Nephron (organoid): ENCODE measurements around the gene NPHP1.
"Not testable (repeated sequence)": the region's sequence is repeated elsewhere in the genome, so short reads cannot be mapped to it uniquely, and the experiment has no call there.

Experiments used
- H3K27ac Mint-ChIP-seq, 3 experiments: 2 replicates each; pipeline ENCODE4 v1.8.0; 2020; ENCODE audit warnings: mixed read lengths in 3 of 3, mild to moderate bottlenecking in 2 of 3, moderate library complexity in 1 of 3
- H3K27me3 Mint-ChIP-seq: 2 replicates; pipeline ENCODE4 v1.8.0; 2021; ENCODE audit warnings: low read depth, mild to moderate bottlenecking, moderate library complexity, mixed read lengths
- H3K36me3 Mint-ChIP-seq: 2 replicates; pipeline ENCODE4 v1.8.0; 2020; ENCODE audit warnings: low read depth, mixed read lengths
- H3K4me1 Mint-ChIP-seq: 2 replicates; pipeline ENCODE4 v1.8.0; 2020; ENCODE audit warnings: mixed read lengths
- H3K4me3 Mint-ChIP-seq, 3 experiments: 2 replicates each; pipeline ENCODE4 v1.8.0; 2020; ENCODE audit warnings: mild to moderate bottlenecking in 3 of 3, mixed read lengths in 3 of 3, moderate library complexity in 2 of 3
- H3K9me3 Mint-ChIP-seq: 2 replicates; pipeline ENCODE4 v1.8.0; 2020; ENCODE audit warnings: mixed read lengths
- CTCF ChIP-seq, 3 experiments: fragments of 200-600 bp; sonication (generic); IDR thresholded peaks; one replicate each; pipeline ENCODE4 v1.5.0; 2021; ENCODE audit warnings: antibody characterized with exemption in 3 of 3; ENCODE audit not compliant: unreplicated experiment in 3 of 3

Gene NPHP1

DNA sequence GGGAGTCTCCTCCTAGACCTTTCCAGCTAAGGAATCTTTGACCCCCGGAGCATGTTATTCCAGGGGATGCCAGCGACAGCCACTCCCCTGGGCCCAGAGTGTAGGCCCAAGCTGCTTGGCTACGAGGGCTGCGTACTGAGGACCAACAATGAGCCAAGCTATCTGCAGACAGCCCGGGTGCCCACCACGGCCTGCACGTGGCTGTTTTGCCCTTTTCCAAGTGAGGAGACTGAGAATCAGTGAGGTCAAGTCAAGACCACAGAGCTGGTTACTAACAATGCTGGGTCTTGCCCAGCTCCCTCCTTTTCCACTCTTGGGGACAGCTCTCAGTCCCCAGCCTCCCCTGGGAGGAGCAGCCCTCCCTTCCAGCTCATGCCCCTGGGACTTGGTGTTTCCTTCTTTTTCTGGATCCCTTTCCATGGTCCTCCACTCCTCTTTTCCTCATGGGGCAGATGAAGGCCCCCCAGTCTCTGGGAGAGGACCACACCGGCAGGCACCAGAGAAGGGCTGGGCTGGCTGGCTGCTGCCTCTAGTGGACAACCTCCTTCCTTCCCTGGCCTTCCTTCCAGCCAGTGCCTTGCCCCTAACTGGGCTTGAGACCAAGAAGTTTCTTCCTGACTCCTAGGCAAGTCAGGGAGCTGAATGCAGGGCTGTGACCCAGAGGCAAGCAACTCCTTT lies 88.6 kb downstream of the NPHP1 start:
- H3K36me3 Mint-ChIP-seq, result no peaks in the 10 kb centered on the region
- TF ChIP-seq CTCF (IDR thresholded peaks at IDR 0.05; ENCODE audit: unreplicated experiment in 3 of 3), result peak; percentile 16 to 47 (median 24)
- H3K4me3 Mint-ChIP-seq, result peak overlapping the region; percentile 49 to 81 (median 68)
- peaks cover 3% of the 10 kb centered on the region for H3K9me3 Mint-ChIP-seq
- no peak overlapping the region for H3K27ac Mint-ChIP-seq
- H3K4me1 Mint-ChIP-seq, result peaks cover 4% of the 10 kb centered on the region
- peaks cover 82% of the 10 kb centered on the region for H3K27me3 Mint-ChIP-seq

GRCh38 chr2:110115291-110116032 lies 89.4 kb downstream of the NPHP1 start, which contains the start of gene MALL:
TSS of gene MALL (minus strand) at chr2:110115822. CDS start at chr2:110115792, 30 bp downstream.
- Mint-ChIP-seq H3K9me3 (peaks cover 6% of the 10 kb centered on the region), H3K27ac (peak within 1 kb of the TSS in 1 of 3 experiments; percentile 56), H3K36me3 (no peaks in the 10 kb centered on the region), H3K4me3 (peak within 1 kb of the TSS; percentile 76 to 81 (median 78)), H3K27me3 (peaks cover 88% of the 10 kb centered on the region), H3K4me1 (peaks cover 4% of the 10 kb centered on the region)
- no peak for TF ChIP-seq CTCF (IDR thresholded peaks at IDR 0.05; ENCODE audit: unreplicated experiment in 3 of 3)

DNA sequence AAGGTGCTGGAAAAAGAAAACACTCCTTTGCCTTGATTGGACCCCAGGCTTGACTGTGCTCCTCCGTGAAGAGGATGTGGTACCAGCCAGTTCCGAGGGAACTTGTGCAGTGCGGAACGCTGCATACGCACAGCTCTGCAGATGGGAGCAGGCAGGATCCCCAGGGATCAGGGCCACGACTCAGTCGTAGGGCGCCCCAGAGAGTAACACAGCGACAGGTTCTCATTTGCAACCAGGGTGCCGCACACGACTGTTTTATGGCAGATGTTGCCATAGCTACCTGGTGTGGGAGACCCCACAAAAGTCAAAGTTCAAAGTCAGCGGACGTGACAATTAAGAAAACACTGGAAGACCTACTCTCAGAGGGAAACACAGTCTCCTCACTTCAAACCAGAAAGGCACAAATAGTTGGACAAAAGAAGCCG lies 90.0 kb downstream of the NPHP1 start:
- no peaks in the 10 kb centered on the region for H3K36me3 Mint-ChIP-seq
- H3K27ac Mint-ChIP-seq, result peak overlapping the region in 1 of 3 experiments; percentile 56
- TF ChIP-seq CTCF (IDR thresholded peaks at IDR 0.05; ENCODE audit: unreplicated experiment in 3 of 3), result no peak
- H3K4me1 Mint-ChIP-seq, result peaks cover 4% of the 10 kb centered on the region
- H3K27me3 Mint-ChIP-seq, result peaks cover 89% of the 10 kb centered on the region
- peak overlapping the region; percentile 76 to 81 (median 78) for H3K4me3 Mint-ChIP-seq
- peaks cover 12% of the 10 kb centered on the region for H3K9me3 Mint-ChIP-seq

DNA sequence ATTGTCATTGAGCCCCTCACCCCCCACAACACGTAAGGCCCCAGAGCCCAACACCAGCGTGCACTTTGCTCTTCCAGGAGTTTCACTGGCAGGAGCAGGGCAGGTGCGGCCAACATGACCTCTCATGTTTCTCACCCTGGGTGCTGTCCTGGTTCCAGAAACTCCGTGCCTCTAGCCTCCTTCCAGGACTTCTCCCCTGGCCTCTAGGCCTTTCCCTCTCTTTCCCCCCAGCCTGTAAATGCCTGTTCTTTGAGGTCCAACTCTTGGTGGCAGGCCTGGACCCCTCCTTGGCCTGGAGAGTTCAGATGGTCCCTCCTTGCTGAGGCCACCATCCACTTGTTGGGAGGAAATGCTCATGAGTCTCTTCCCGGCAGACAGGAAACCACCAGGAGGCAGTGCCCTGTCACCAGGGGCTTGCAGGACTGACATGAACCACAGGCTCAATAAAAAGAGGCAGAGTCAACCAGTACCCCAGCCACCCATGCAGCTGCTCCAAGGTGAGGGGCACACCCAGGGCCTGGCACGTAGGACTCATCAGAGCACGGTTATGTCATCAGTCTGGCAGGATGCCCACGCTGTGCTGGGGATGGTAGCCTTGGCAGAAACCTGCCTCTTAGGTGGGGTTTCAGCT lies 90.7 kb downstream of the NPHP1 start:
- H3K4me1 Mint-ChIP-seq, result peaks cover 4% of the 10 kb centered on the region
- H3K9me3 Mint-ChIP-seq, result peaks cover 16% of the 10 kb centered on the region
- TF ChIP-seq CTCF (IDR thresholded peaks at IDR 0.05; ENCODE audit: unreplicated experiment in 3 of 3), result no peak
- H3K27ac Mint-ChIP-seq, result no peak overlapping the region
- no peaks in the 10 kb centered on the region for H3K36me3 Mint-ChIP-seq
- H3K27me3 Mint-ChIP-seq, result peaks cover 81% of the 10 kb centered on the region
- peak overlapping the region in 1 of 3 experiments; percentile 36 for H3K4me3 Mint-ChIP-seq

- Mint-ChIP-seq H3K9me3 (peaks cover 37% of the 10 kb centered on the region), H3K27ac (peak overlapping the region; percentile 13 to 58 (median 39)), H3K27me3 (peaks cover 38% of the 10 kb centered on the region), H3K4me1 (peaks cover 13% of the 10 kb centered on the region), H3K4me3 (peak overlapping the region in 1 of 3 experiments; percentile 16)
- H3K36me3 Mint-ChIP-seq, result not testable (repeated sequence)
Observed at GRCh38 chr2:110108291-110108690, 96.5 kb downstream of the NPHP1 start.
